ENCODE data around the gene CPSF4.

CPSF4 gene

GRCh38 chr7:99449326-99449725 is 10.6 kb downstream of the CPSF4 start:
- no peak for DNase-seq

- no peak for DNase-seq
Measured at GRCh38 chr7:99451936-99452335, 13.2 kb downstream of the CPSF4 start.

GRCh38 chr7:99452541-99452940 is 13.8 kb downstream of the CPSF4 start:
- no peak for DNase-seq

GRCh38 chr7:99453105-99453504 is 14.4 kb downstream of the CPSF4 start:
- no peak for DNase-seq

GRCh38 chr7:99455874-99456273 is 17.1 kb downstream of the CPSF4 start:
- DNase-seq, result no peak

GRCh38 chr7:99456288-99456687 is 17.5 kb downstream of the CPSF4 start:
- no peak for DNase-seq

GRCh38 chr7:99457050-99457649 is 18.4 kb downstream of the CPSF4 start:
- DNase-seq, result no peak

- no peak for DNase-seq
Measured at GRCh38 chr7:99457650-99458493, 19.1 kb downstream of the CPSF4 start.

- DNase-seq, result no peak
Measured at GRCh38 chr7:99459087-99459486, 20.3 kb downstream of the CPSF4 start.

GRCh38 chr7:99460651-99461050 is 21.9 kb downstream of the CPSF4 start:
- DNase-seq, result no peak

GRCh38 chr7:99461221-99461620 is 22.5 kb downstream of the CPSF4 start:
- DNase-seq, result no peak

- DNase-seq, result no peak
Measured at GRCh38 chr7:99465421-99465768, 26.7 kb downstream of the CPSF4 start.

- DNase-seq, result no peak
Measured at GRCh38 chr7:99468336-99468918, 29.7 kb downstream of the CPSF4 start.

- no peak for DNase-seq
Measured at GRCh38 chr7:99469381-99470065, 30.8 kb downstream of the CPSF4 start.

- DNase-seq, result peak; percentile 94
Measured at GRCh38 chr7:99472561-99473314, 34.0 kb downstream of the CPSF4 start, which contains the start of gene ZNF789. Gene ZNF789, plus strand, starts transcription at chr7:99472890. Its CDS starts 3,567 bp downstream, at chr7:99476457.

- DNase-seq, result peak; percentile 54
Measured at GRCh38 chr7:99473315-99473596, 34.5 kb downstream of the CPSF4 start.

GRCh38 chr7:99476107-99476506 is 37.4 kb downstream of the CPSF4 start:
- no peak for DNase-seq

GRCh38 chr7:99478464-99479440 is 40.0 kb downstream of the CPSF4 start:
- DNase-seq, result no peak

GRCh38 chr7:99485094-99485493 is 46.4 kb downstream of the CPSF4 start:
- no peak for DNase-seq

- no peak for DNase-seq
Measured at GRCh38 chr7:99489235-99489634, 50.5 kb downstream of the CPSF4 start.

- DNase-seq, result no peak
Measured at GRCh38 chr7:99490878-99491277, 52.1 kb downstream of the CPSF4 start.

GRCh38 chr7:99493823-99494222 is 55.1 kb downstream of the CPSF4 start:
- DNase-seq, result no peak
